Chondrocyte (in vitro differentiated cells): ENCODE measurements around the gene TBC1D8. TPM values are rescaled to one million over a fixed set of nuclear protein-coding genes. Genes with fewer than 3 reads are reported as not detected.

Source experiments
- DNase-seq: peaks from one replicate; pipeline ENCODE4 v3.0.0; 2021; ENCODE audit warnings: mixed read lengths, low spot score
- H3K27ac Mint-ChIP-seq: one replicate; pipeline ENCODE4 v1.8.0; 2021; ENCODE audit warnings: mild to moderate bottlenecking, moderate library complexity, mixed read lengths; ENCODE audit not compliant: unreplicated experiment
- H3K27me3 Mint-ChIP-seq: 2 replicates; pipeline ENCODE4 v1.8.0; 2021; ENCODE audit warnings: low read depth, mixed read lengths
- H3K36me3 Mint-ChIP-seq: 2 replicates; pipeline ENCODE4 v1.8.0; 2021; ENCODE audit warnings: low read depth, mixed read lengths
- H3K4me1 Mint-ChIP-seq: 2 replicates; pipeline ENCODE4 v1.8.0; 2021; ENCODE audit warnings: low read depth, mild to moderate bottlenecking, mixed read lengths
- H3K4me3 Mint-ChIP-seq: one replicate; pipeline ENCODE4 v1.8.0; 2021; ENCODE audit warnings: mild to moderate bottlenecking, moderate library complexity, mixed read lengths; ENCODE audit not compliant: unreplicated experiment
- H3K9me3 Mint-ChIP-seq: 2 replicates; pipeline ENCODE4 v1.8.0; 2021; ENCODE audit warnings: low read depth, mixed read lengths
- total RNA-seq: library from RNA; stranded (reverse); gene quantifications from 3 replicates; pipeline ENCODE4 v1.2.1, GENCODE V29; 2021
- TF ChIP-seq, protein P1 (sequence below): fragments of 200-600 bp; sonication (generic); IDR thresholded peaks from 2 replicates; pipeline ENCODE4 v1.5.0; 2021; ENCODE audit warnings: antibody characterized with exemption, mild to moderate bottlenecking, moderate library complexity

Gene TBC1D8
- total RNA-seq, 1 donor from 2014 or later = 8.2 TPM

- TF ChIP-seq, protein P1, sequence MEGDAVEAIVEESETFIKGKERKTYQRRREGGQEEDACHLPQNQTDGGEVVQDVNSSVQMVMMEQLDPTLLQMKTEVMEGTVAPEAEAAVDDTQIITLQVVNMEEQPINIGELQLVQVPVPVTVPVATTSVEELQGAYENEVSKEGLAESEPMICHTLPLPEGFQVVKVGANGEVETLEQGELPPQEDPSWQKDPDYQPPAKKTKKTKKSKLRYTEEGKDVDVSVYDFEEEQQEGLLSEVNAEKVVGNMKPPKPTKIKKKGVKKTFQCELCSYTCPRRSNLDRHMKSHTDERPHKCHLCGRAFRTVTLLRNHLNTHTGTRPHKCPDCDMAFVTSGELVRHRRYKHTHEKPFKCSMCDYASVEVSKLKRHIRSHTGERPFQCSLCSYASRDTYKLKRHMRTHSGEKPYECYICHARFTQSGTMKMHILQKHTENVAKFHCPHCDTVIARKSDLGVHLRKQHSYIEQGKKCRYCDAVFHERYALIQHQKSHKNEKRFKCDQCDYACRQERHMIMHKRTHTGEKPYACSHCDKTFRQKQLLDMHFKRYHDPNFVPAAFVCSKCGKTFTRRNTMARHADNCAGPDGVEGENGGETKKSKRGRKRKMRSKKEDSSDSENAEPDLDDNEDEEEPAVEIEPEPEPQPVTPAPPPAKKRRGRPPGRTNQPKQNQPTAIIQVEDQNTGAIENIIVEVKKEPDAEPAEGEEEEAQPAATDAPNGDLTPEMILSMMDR = no peak
- Mint-ChIP-seq H3K4me3 (no peak overlapping the region), H3K27me3 (no peaks in the 10 kb centered on the region), H3K4me1 (peaks cover 17% of the 10 kb centered on the region), H3K9me3 (no peaks in the 10 kb centered on the region), H3K36me3 (peaks cover 20% of the 10 kb centered on the region), H3K27ac (no peak overlapping the region)
- DNase-seq = no peak
Observed at GRCh38 chr2:100986157-100986556, 165.0 kb downstream of the TBC1D8 start.

GRCh38 chr2:100984892-100985307 is 166.3 kb downstream of the TBC1D8 start:
- Mint-ChIP-seq H3K27ac (no peak overlapping the region), H3K4me3 (no peak overlapping the region)
- DNase-seq = no peak

GRCh38 chr2:100983684-100984310 is 167.4 kb downstream of the TBC1D8 start:
- H3K4me1 Mint-ChIP-seq = peaks cover 19% of the 10 kb centered on the region
- no peaks in the 10 kb centered on the region for H3K27me3 Mint-ChIP-seq
- DNase-seq = no peak
- TF ChIP-seq, protein P1 = no peak
- no peaks in the 10 kb centered on the region for H3K9me3 Mint-ChIP-seq
- peaks cover 16% of the 10 kb centered on the region for H3K36me3 Mint-ChIP-seq
- no peak overlapping the region for H3K4me3 Mint-ChIP-seq
- H3K27ac Mint-ChIP-seq = peak overlapping the region; percentile 79

More at GRCh38 chr2:100984892-100985307, 166.3 kb downstream of the TBC1D8 start:
- H3K4me1 Mint-ChIP-seq = peaks cover 17% of the 10 kb centered on the region
- TF ChIP-seq, protein P1 = peak; percentile 97
- H3K9me3 Mint-ChIP-seq = no peaks in the 10 kb centered on the region
- H3K27me3 Mint-ChIP-seq = no peaks in the 10 kb centered on the region
- peaks cover 22% of the 10 kb centered on the region for H3K36me3 Mint-ChIP-seq

GRCh38 chr2:100983201-100983600 is 168.0 kb downstream of the TBC1D8 start:
- peaks cover 25% of the 10 kb centered on the region for H3K4me1 Mint-ChIP-seq
- no peaks in the 10 kb centered on the region for H3K27me3 Mint-ChIP-seq
- TF ChIP-seq, protein P1 = no peak
- no peak overlapping the region for H3K27ac Mint-ChIP-seq
- H3K4me3 Mint-ChIP-seq = no peak overlapping the region
- DNase-seq = no peak
- no peaks in the 10 kb centered on the region for H3K9me3 Mint-ChIP-seq
- peaks cover 13% of the 10 kb centered on the region for H3K36me3 Mint-ChIP-seq

DNA sequence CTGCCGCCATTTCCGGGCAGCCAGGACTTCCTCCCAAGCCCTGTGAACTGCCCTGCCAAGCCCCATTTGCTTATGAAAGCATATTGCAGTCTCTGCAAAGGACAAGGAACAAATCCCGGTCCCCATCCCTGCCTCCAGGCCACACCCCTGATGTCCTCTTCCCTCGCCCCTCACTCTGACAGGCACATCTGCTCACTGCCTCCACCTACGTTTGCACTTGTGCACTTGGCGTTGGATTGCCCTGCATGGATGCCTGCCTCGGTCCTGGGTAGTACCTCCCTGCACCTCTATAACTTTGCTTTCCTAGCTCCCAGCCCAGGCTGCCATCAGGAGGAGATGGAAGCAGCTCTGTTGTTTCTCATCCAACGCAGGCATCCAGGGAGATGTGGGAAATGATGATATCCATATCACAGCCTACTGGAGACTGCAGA is 168.7 kb downstream of the TBC1D8 start:
- Mint-ChIP-seq H3K27me3 (no peaks in the 10 kb centered on the region), H3K4me1 (peaks cover 32% of the 10 kb centered on the region), H3K4me3 (no peak overlapping the region), H3K36me3 (peaks cover 14% of the 10 kb centered on the region), H3K9me3 (no peaks in the 10 kb centered on the region), H3K27ac (no peak overlapping the region)
- TF ChIP-seq, protein P1 = no peak
- DNase-seq = no peak
